Ectodermal cell (in vitro differentiated cells): ENCODE data around the gene TIGAR.

Experiments
- H3K27ac ChIP-seq: 2 replicates; pipeline ENCODE4 v1.7.0; 2013; ENCODE audit warnings: mild to moderate bottlenecking, low read depth, low read length; ENCODE audit not compliant: insufficient read depth, poor library complexity, severe bottlenecking
- H3K27me3 ChIP-seq: 2 replicates; pipeline ENCODE4 v1.7.0; 2013; ENCODE audit warnings: mild to moderate bottlenecking, low read length; ENCODE audit not compliant: insufficient read depth, control insufficient read depth, poor library complexity, severe bottlenecking
- H3K36me3 ChIP-seq: one replicate; pipeline ENCODE4 v1.7.0; 2013; ENCODE audit warnings: low read length; ENCODE audit not compliant: control insufficient read depth, insufficient read depth
- H3K4me1 ChIP-seq: one replicate; pipeline ENCODE4 v1.7.0; 2013; ENCODE audit warnings: low read length; ENCODE audit not compliant: control insufficient read depth, insufficient read depth
- H3K4me3 ChIP-seq: 2 replicates; pipeline ENCODE4 v1.7.0; 2013; ENCODE audit warnings: low read depth, low read length, control low read depth; ENCODE audit not compliant: insufficient read depth
- H3K9me3 ChIP-seq: 2 replicates; pipeline ENCODE4 v1.7.0; 2013; ENCODE audit warnings: mild to moderate bottlenecking, low read length, moderate library complexity; ENCODE audit not compliant: control insufficient read depth
- WGBS, 2 experiments: methylation state at CpG; one replicate each; pipeline ENCODE4 v1.1.7; 2013; ENCODE audit warnings: missing lambda C conversion rate in 2 of 2; 5-methylcytosine and 5-hydroxymethylcytosine counted together

TIGAR gene

DNA sequence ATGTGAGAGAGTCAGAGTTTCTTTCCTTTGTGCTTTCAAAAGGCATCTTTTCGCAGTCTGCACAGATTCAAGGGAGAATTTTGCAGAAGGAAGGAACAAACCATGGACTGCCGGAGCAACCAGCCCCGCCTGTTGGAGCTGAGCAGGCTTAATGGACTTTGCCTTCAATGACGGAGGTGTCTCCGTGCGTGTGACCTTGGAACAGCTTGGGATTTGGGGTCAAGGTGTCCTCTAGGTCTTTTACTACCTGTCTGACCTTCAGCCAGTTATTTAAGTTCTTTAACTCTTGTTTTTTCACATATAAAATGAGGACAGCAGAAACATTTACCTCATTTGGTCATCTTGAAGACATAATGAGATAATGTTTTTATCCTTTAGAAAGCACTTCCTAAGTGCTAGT, 54.4 kb downstream of the TIGAR start:
- H3K4me1 ChIP-seq: no peaks in the 10 kb centered on the region
- no peak overlapping the region for H3K4me3 ChIP-seq
- no peaks in the 10 kb centered on the region for H3K27me3 ChIP-seq
- 91 to 92% methylated on average over 6 of the region's 6 CpGs for WGBS, 2 experiments
- H3K36me3 ChIP-seq: no peaks in the 10 kb centered on the region
- H3K9me3 ChIP-seq: no peaks in the 10 kb centered on the region
- H3K27ac ChIP-seq: no peak overlapping the region

- no peaks in the 10 kb centered on the region for H3K9me3 ChIP-seq
- no CpG with 5 or more reads among the region's 1 CpG for WGBS, 2 experiments
- H3K36me3 ChIP-seq: no peaks in the 10 kb centered on the region
- no peak overlapping the region for H3K27ac ChIP-seq
- H3K4me3 ChIP-seq: no peak overlapping the region
- H3K27me3 ChIP-seq: no peaks in the 10 kb centered on the region
- H3K4me1 ChIP-seq: no peaks in the 10 kb centered on the region
Observed at GRCh38 chr12:4378772-4379171, 57.8 kb downstream of the TIGAR start.

DNA sequence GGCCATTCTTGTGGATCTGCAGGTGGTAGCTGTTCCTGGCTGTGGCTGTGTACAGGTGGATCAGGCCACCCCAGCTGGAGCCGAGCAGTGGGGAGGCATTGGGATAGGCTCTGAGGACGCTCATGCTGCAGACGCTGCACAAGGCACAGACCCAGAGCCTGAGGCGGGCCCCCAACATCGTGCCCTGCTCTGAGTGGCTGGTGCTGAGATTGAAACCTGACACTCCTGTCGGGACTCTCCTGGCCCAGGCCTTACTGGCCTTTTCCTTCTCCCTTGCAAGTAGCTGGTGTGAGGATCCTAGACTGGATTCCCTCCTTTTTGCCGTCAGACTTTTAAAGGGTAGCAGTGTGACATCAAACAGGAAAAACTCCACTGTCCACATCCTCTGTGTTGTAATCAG, 58.4 kb downstream of the TIGAR start, which contains the start of gene FGF23:
Gene FGF23, minus strand, starts transcription at position 308 of the 400 bp plus-strand sequence. Its CDS starts 130 bp downstream, at position 178.
- H3K27me3 ChIP-seq: no peaks in the 10 kb centered on the region
- H3K36me3 ChIP-seq: no peaks in the 10 kb centered on the region
- WGBS, 2 experiments: 24 to 31% methylated on average over 7 of the region's 7 CpGs
- no peaks in the 10 kb centered on the region for H3K9me3 ChIP-seq
- H3K4me3 ChIP-seq: no peak within 1 kb of the TSS
- no peak within 1 kb of the TSS for H3K27ac ChIP-seq
- no peaks in the 10 kb centered on the region for H3K4me1 ChIP-seq

- H3K27ac ChIP-seq: no peak overlapping the region
- no peaks in the 10 kb centered on the region for H3K9me3 ChIP-seq
- no peaks in the 10 kb centered on the region for H3K27me3 ChIP-seq
- H3K4me3 ChIP-seq: no peak overlapping the region
- WGBS, 2 experiments: 96% methylated on average over 4 of the region's 4 CpGs
- H3K4me1 ChIP-seq: no peaks in the 10 kb centered on the region
- no peaks in the 10 kb centered on the region for H3K36me3 ChIP-seq
Observed at GRCh38 chr12:4380332-4380731, 59.3 kb downstream of the TIGAR start.

DNA sequence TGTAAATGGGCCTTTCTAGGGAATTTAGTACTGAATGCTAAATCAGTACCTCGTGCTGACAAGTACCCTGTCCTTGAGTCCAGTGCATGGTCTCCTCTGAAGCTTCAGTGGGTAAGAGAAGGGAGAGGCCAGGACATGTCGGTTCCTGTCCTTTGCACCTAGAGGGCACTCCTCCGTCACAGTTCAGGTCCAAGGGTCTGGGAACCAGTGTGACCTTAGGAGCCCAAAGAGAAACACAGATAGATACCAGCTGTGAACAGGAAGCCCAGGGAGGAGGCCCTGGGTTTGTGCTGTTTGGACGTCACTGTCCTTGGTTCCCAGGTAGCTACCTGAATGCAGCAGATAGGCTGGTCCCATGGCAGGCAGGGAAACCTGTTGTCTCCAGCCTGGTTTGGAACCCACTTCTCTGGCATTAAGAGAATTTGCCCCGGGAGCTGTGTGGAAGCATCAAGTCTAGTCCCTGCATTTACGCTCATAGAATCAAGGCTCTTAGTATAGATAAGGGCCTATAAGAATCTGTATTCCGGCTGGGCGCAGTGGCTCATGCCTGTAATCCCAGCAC, 62.4 kb downstream of the TIGAR start:
- H3K4me3 ChIP-seq: no peak overlapping the region
- H3K27ac ChIP-seq: no peak overlapping the region
- no peaks in the 10 kb centered on the region for H3K4me1 ChIP-seq
- H3K27me3 ChIP-seq: no peaks in the 10 kb centered on the region
- 61 to 62% methylated on average over 8 of the region's 8 CpGs for WGBS, 2 experiments
- no peaks in the 10 kb centered on the region for H3K36me3 ChIP-seq
- no peaks in the 10 kb centered on the region for H3K9me3 ChIP-seq

GRCh38 chr12:4386801-4387200, 65.8 kb downstream of the TIGAR start:
- no peak overlapping the region for H3K4me3 ChIP-seq
- no peaks in the 10 kb centered on the region for H3K27me3 ChIP-seq
- H3K9me3 ChIP-seq: no peaks in the 10 kb centered on the region

GRCh38 chr12:4387607-4388006, 66.6 kb downstream of the TIGAR start:
- Histone ChIP-seq H3K4me1 (no peaks in the 10 kb centered on the region), H3K27ac (no peak overlapping the region), H3K4me3 (no peak overlapping the region), H3K9me3 (no peaks in the 10 kb centered on the region), H3K27me3 (no peaks in the 10 kb centered on the region), H3K36me3 (no peaks in the 10 kb centered on the region)
- WGBS, 2 experiments: 88 to 89% methylated on average over 4 to 5 of the region's 5 CpGs

More at GRCh38 chr12:4386801-4387200, 65.8 kb downstream of the TIGAR start:
- Histone ChIP-seq H3K27ac (no peak overlapping the region), H3K4me1 (no peaks in the 10 kb centered on the region), H3K36me3 (no peaks in the 10 kb centered on the region)
- WGBS, 2 experiments: 87 to 90% methylated on average over 4 of the region's 4 CpGs

DNA sequence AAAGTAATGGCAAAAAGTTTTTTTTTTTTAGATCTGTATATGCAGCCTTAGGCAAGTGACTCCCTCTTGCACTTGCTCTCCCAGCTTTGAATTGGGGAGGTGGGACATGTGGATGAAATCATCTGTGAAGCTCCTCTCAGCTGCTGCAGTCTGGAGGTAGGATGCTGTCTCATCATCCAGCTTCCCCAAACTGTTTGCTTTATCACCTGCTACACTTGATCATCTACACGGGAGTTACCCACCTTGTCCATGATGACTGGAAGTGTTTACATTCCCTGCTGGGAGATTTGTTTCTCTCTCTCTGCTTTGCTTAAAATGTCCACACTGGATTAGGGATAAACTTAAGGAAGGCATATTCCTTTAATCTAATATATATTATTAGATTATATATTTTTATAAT, 67.0 kb downstream of the TIGAR start:
- WGBS, 2 experiments: 83 to 86% methylated on average over 1 of the region's 1 CpG
- Histone ChIP-seq H3K4me3 (no peak overlapping the region), H3K9me3 (no peaks in the 10 kb centered on the region), H3K4me1 (no peaks in the 10 kb centered on the region), H3K36me3 (no peaks in the 10 kb centered on the region), H3K27me3 (no peaks in the 10 kb centered on the region), H3K27ac (no peak overlapping the region)

DNA sequence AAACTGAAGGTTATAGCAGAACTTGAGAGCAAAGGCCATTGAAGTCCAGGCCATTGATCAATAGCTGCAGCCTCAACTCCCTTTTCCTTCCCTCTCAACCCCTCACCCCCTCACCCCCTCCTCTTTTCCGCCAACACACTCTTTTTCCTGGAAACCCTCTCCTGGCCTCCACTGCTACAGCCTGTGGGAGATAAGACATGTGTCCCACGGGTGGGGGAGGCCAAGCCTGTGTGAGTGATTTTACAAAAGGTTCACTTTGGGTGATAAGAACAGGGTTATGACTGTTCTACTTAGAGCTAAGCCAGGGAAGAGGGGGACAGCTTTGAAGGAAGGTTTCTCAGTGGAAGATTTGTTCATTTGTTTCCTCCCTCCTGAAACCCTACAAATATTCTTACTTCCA, 67.6 kb downstream of the TIGAR start:
- Histone ChIP-seq H3K4me1 (no peaks in the 10 kb centered on the region), H3K4me3 (no peak overlapping the region), H3K27me3 (no peaks in the 10 kb centered on the region), H3K9me3 (no peaks in the 10 kb centered on the region), H3K36me3 (no peaks in the 10 kb centered on the region), H3K27ac (no peak overlapping the region)
- WGBS, 2 experiments: 79 to 89% methylated on average over 2 of the region's 2 CpGs

DNA sequence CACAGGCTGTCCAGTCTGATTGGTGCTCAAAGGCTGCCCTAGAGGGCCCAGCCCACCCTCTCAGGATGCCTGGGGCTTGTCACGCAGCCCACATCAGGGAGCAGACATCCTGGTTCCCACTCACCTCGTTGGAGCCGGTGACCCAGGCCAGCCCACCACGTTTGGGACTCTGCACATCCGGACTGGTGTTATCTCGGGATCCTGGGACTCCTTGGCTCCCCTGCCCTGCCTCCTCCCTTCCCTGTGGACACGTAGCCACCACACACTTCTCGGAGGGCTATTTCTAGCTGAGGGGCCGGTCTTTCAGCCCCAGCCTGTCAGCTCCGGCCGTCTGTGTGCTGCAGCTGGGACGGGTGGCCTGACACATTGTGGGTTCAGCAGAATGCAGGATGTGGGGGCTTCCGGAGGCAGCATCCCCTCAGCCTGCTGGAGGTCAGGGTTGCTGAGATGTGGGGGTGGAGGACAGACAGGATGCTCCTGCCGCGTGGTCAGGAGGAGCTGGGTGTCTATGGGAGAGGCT, 71.3 kb downstream of the TIGAR start:
- Histone ChIP-seq H3K4me3 (no peak overlapping the region), H3K36me3 (no peaks in the 10 kb centered on the region), H3K9me3 (no peaks in the 10 kb centered on the region), H3K27ac (no peak overlapping the region), H3K4me1 (no peaks in the 10 kb centered on the region), H3K27me3 (no peaks in the 10 kb centered on the region)
- WGBS, 2 experiments: 89 to 93% methylated on average over 15 of the region's 15 CpGs
